T-helper 22 cell (primary cell): ENCODE data around the gene TMEM51.
"Not testable (repeated sequence)": the region's sequence is repeated elsewhere in the genome, so short reads cannot be mapped to it uniquely, and the experiment has no call there.

ENCODE experiments used
- DNase-seq: peaks from one replicate; pipeline ENCODE4 v3.0.0-alpha.2; 2020; ENCODE audit warnings: low read depth

The TMEM51 gene

DNA sequence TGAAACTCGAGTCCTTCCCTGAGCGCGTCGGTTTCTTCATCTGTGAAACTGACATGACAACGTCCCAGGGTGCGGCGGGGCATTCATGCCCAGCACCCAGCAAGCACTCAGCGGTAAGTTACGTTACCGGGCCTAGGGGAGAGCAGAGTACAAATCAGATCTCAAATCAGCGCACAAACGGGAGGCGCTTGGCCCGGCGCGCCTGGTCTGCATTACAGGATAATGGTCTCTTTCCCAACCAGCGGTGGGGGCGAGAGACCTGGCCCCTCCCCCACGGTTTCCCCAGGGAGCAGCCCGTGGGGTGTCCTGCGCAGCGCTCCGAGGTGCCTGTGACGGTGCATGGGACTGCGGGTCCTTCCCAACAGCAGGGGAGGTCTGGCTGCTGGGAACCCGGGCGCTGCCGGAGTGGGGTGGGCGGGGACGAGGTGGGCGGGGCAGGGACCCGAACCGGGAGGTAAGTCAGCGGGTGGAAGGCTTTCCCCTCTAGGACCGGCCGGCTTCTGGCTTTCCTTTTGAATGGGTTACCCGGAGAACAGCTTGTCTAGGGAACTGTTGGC, 1.0 kb downstream of the TMEM51 start:
- DNase-seq = no peak

DNA sequence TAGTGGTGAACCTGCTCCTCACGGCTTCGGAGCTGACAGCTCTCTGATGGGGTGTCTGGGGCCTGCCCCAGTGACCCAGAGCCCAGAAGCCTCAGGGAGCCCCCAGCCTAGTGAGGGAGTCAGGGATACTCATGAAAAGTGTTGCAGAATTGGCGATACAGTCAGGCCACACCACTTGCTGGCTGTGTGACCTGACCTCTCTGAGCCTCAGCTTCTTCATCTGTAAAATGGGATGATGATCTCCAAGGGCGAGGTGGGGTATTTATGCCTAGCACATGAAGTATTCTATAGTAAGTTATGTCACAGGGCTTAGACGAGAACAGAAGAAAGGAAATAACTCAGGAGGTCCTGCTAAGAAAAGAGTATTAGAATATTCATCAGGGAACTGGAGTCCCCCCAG, 1.6 kb downstream of the TMEM51 start:
- DNase-seq = no peak

DNA sequence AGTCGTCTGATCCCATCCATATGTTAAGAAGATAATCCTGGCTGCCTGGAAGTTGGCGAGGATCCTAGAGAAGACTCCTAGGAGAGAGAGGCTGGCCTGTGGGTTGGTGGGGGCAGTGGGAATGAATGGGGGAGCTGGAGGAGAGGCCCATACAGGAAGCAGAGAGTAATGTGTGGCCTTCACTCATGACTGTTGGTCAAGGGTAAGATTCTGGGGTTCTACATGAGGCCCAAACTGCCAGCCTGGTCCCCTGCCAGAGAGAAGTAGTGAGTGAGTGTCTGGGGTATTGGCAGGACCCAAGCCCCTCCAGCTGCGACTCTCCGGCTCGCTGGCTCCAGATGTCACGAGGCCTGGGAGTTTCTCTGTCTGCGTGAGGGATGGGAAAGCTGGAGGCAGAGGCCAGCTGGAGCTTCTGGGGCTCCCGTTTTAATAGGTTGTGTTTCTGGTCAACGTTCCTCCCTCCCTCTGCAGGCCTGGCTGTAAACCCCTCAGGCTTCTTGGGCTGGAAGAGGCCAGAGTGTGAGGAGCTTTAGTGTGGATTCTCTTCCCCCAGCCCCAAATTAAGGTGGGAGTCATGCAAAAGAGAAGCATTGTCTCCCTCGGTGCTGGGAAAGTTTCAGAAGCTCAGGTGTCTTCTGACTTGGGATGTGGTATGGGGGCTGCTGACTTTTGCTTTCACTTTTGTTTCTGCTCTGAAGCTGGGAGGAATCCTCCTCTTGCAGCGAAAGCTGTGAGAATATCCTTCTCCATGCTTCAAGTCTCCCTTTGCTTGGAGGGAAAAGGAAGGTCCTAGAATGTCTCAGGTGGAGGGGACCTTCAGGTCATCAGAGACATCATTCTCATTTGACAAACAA, 2.6 kb downstream of the TMEM51 start:
- DNase-seq = no peak

GRCh38 chr1:15156807-15157380, 3.3 kb downstream of the TMEM51 start:
- no peak for DNase-seq

DNA sequence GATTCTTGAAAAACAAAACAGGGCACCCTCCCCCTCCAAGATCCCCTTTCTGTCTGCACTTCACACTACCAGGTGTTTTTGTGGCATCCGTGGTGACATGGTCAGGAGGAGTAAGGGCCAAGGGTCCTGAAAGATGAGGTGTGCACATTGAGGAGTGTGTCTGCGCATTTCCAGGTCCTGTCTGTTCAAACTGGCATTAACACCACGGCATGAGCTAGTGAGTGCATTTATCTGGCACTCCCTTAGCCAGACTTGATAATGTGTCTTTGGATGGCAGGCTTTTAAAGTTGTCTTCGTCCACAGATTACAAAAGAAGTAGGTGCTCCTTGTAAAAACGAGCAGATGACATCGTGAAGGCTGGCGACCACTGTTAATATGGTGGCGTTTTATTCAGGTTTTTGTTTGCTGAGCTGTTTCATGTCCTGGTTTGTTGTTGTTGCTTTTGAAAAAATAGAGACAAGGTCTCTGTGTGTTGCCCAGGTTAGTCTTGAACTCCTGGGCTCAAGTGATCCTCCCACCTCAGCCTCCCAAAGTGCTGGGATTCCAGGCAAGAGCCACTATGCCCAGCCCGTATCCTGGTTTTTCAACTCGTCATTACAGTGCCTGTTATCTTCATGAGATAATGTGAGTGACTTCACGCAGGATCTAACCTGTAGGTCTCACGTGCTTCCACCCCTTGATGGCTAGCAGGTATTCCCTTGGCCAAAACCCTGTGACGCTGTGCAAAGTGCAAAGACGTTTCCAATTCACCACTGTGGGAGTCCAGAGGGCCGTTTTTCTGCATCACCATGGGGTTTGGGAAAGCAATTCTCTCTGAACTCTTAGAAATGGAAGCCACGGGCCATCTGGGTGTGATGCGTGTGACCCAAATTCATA, 4.2 kb downstream of the TMEM51 start:
- DNase-seq = no peak

GRCh38 chr1:15158506-15159165, 5.1 kb downstream of the TMEM51 start:
- DNase-seq = no peak

- no peak for DNase-seq
These were observed 5.6 kb downstream of the TMEM51 start for GRCh38 chr1:15159166-15159555.

GRCh38 chr1:15160626-15161025, 7.1 kb downstream of the TMEM51 start:
- no peak for DNase-seq

GRCh38 chr1:15167386-15167785, 13.8 kb downstream of the TMEM51 start:
- DNase-seq = no peak

- DNase-seq = no peak
These were observed 14.9 kb downstream of the TMEM51 start for GRCh38 chr1:15168479-15168878.

GRCh38 chr1:15170071-15170470, 16.5 kb downstream of the TMEM51 start:
- no peak for DNase-seq

GRCh38 chr1:15171271-15171908, 17.8 kb downstream of the TMEM51 start:
- DNase-seq = no peak

DNA sequence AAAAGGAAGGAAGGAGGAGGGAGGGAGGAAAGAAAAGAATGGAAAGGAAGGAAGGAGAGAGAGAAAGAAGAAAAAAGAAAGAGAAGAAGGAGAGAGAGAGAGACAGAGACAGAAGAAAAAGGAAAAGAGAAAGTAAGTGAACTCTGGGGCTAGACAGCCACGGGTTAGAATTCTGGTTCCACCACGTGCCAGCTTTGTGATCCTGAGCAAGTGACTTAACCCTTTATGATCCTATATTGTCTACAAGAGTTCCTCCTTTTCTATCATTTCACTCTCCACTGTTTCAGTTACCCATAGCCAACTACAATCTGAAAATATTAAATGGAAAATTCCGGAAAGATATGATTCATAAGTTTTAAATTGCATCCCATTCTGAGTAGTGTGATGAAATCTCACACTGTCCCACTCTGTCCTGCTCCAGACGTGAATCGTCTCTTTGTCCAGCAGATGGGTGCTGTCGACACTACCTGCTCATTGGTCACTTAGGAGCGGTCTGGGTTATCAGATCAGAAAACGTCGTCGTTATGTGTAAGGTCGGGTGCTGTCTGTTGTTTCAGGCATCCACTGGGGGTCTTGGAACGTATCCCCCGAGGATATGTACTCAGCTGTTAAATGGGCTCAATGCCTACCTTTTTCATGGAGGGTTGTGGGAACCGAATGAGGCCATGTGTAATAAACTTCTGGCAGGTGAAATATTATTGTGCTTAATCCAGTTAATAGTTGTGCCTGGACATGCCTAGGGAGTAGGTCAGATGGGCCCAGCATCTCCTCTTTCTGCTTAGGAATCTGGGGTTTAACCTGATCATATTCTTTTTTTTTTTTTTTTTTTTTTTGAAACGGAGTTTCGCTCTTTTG, 19.1 kb downstream of the TMEM51 start:
- DNase-seq = no peak

- DNase-seq = no peak
These were observed 20.5 kb downstream of the TMEM51 start for GRCh38 chr1:15173863-15174614.

DNA sequence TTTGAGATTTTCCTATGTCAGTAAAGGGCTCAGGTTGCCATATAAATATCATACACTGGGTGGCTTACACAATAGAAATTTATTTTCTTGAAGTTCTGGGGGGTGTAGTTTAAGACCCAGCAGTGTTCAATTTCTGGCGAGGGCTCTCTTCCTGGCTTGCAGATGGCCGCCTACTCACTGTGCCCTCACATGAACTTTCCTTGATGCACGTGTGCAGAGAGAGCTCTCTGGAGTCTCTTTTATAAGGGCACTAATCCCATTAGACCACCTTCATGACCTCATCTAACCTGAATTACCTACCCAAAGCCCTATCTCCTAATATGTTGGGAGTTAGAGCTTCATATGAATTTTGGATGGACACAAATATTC, 21.1 kb downstream of the TMEM51 start:
- DNase-seq = no peak

DNA sequence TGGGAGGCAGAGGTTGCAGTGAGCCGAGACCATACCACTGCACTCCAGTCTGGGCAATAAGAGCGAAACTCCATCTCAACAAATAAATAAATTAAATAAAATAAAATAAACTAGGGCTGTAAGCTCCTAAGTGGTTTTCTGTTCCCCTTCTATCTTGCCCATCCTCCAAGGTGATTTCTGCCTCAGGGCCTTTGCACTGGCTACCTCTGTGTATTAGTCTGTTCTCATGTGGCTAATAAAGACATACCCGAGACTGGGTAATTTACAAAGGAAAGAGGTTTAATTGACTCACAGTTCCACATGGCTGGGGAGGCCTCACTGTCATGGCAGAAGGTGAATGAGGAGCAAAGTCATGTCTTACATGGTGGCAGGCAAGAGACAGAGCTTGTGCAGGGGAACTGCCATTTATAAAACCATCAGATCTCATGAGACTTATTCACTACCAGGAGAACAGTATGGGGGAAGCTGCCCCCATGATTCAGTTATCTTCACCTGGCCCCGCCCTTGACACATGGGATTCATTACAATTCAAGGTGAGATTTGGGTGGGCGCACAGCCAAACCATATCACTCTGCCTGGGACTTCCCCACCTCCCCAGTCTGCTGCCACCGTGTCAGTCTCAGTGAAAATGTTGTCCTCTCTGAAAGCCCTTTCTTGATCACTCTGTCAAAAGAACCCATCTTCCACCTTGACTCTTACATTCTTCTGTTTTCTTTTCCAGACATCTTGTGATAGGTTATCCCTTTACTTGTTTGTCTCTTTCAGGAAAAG, 22.0 kb downstream of the TMEM51 start:
- not testable (repeated sequence) for DNase-seq

DNA sequence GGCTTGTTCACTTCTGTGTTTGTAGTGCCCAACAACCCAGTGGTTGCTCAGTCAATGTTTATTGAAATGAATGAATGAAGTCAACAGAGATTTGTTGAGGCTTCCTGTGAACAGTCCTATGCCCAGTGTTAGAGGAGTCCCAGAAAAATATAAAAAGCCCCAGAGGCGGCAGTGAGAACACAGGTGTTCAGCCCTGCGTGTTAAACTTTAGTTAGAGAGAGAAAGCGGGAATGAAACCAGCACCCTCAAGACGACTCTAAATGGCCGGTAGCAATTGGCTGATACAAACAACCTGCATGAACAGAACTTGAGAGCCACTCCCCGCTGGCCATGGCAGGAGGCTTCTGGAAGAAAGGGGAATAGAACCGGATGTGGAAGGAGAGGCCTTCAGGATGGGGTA, 22.6 kb downstream of the TMEM51 start:
- no peak for DNase-seq

GRCh38 chr1:15176898-15177665, 23.5 kb downstream of the TMEM51 start:
- no peak for DNase-seq
